RWPE1 (cell line): ENCODE data around the gene ADAM21.
"Not testable (repeated sequence)": the region's sequence is repeated elsewhere in the genome, so short reads cannot be mapped to it uniquely, and the experiment has no call there.

Source experiments
- CTCF ChIA-PET: fragments of 350-600 bp; sonication (Branson Sonifier 250); formaldehyde crosslinking; extraction: SDS; loops from one replicate; lab custom pipeline; 2021; lab: Yijun Ruan, JAX
- POLR2A ChIA-PET: fragments of 400-600 bp; formaldehyde crosslinking; extraction: SDS; loops from one replicate; lab custom pipeline; 2020; ENCODE audit warnings: antibody characterized with exemption; ENCODE audit not compliant: low non-redundant PET; lab: Yijun Ruan, JAX
- DNase-seq: peaks from one replicate; pipeline ENCODE4 v3.0.0; 2012; ENCODE audit warnings: low spot score
- H3K27ac ChIP-seq: fragments of 450-650 bp; 2 replicates; pipeline ENCODE4 v1.5.1; 2017
- CTCF ChIP-seq: fragments of 450-650 bp; conservative IDR thresholded peaks from 2 replicates; pipeline ENCODE4 v1.5.1; 2017; ENCODE audit warnings: low read depth, mild to moderate bottlenecking

The ADAM21 gene

DNA sequence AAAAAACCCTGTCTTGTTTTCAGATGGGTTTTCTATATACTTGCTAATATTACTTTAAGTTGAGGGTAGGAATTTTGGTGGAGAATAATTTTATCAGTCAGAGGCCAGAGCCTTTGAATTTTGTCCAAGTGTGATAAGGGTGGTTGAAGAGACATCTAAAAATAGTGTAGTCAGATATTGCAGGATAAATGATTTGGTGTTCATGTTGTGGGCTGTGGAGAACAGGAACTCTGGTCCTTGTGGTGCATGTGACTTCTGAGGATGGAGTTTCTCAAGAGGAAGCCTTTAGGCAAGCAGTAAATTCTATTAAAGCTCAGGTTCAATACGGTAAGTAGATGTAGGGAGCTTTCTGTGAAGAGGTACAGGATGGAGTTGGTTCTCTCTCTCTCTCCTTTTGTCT, 2.8 kb downstream of the ADAM21 start:
- CTCF ChIA-PET, result no interaction called here
- no peak for TF ChIP-seq CTCF
- DNase-seq, result no peak
- H3K27ac ChIP-seq, result no peak overlapping the region
- POLR2A ChIA-PET, result no interaction called here

DNA sequence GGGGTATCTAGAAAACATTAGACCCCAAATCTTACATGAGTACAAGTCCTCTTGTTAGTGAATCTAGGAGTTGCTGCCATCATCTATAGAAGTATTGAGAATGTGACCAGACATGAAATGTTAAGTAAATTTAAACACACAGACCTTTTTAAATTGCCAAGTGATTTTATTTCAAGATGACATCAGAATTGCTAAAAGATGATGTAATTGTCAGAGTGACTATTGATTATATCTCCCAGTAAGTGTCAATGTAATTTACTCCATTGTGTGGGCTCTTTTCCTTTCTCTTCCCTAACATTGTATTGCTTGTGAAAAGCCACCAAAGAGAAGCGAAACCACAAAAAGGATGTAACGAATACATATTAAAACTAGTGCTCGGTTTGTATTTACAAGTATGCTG, 16.8 kb downstream of the ADAM21 start:
- POLR2A ChIA-PET, result no interaction called here
- CTCF ChIA-PET, result no interaction called here
- H3K27ac ChIP-seq, result no peak overlapping the region
- no peak for DNase-seq
- no peak for TF ChIP-seq CTCF

GRCh38 chr14:70470863-70471563, 19.0 kb downstream of the ADAM21 start:
- not testable (repeated sequence) for DNase-seq, H3K27ac ChIP-seq

GRCh38 chr14:70472253-70473159, 20.5 kb downstream of the ADAM21 start:
- no peak for TF ChIP-seq CTCF
- ChIA-PET POLR2A (no interaction called here), CTCF (interaction anchor here (0.7 kb wide), 1 partner anchor 374 kb away, joined by 3 read pairs; no protein-coding TSS in a partner anchor)
- no peak for DNase-seq
- H3K27ac ChIP-seq, result no peak overlapping the region

More at GRCh38 chr14:70470863-70471563, 19.0 kb downstream of the ADAM21 start:
- POLR2A ChIA-PET, CTCF ChIA-PET: not testable (repeated sequence)

GRCh38 chr14:70473825-70474224, 21.9 kb downstream of the ADAM21 start:
- POLR2A ChIA-PET, result no interaction called here
- DNase-seq, result no peak
- no peak for TF ChIP-seq CTCF
- H3K27ac ChIP-seq, result no peak overlapping the region
- CTCF ChIA-PET, result interaction anchor here (0.6 kb wide), 1 partner anchor 343 kb away, joined by 4 read pairs; no protein-coding TSS in a partner anchor

GRCh38 chr14:70475459-70475858, 23.5 kb downstream of the ADAM21 start:
- CTCF ChIA-PET, DNase-seq, H3K27ac ChIP-seq, POLR2A ChIA-PET: not testable (repeated sequence)

- H3K27ac ChIP-seq, POLR2A ChIA-PET, DNase-seq, CTCF ChIA-PET: not testable (repeated sequence)
Observed at GRCh38 chr14:70477356-70478105, 25.6 kb downstream of the ADAM21 start.
